ENCODE data around the gene FGD2.
"Not testable (repeated sequence)": the region's sequence is repeated elsewhere in the genome, so short reads cannot be mapped to it uniquely, and the experiment has no call there.

FGD2 gene

GRCh38 chr6:37039958-37040357 is 34.5 kb downstream of the FGD2 start:
- in situ Hi-C loops (cut with MboI; ENCODE audit: low sequenced_read_pairs, unreplicated experiment): no loop called here
- no peak for DNase-seq (ENCODE audit: low spot score)
- TF ChIP-seq, protein P1, sequence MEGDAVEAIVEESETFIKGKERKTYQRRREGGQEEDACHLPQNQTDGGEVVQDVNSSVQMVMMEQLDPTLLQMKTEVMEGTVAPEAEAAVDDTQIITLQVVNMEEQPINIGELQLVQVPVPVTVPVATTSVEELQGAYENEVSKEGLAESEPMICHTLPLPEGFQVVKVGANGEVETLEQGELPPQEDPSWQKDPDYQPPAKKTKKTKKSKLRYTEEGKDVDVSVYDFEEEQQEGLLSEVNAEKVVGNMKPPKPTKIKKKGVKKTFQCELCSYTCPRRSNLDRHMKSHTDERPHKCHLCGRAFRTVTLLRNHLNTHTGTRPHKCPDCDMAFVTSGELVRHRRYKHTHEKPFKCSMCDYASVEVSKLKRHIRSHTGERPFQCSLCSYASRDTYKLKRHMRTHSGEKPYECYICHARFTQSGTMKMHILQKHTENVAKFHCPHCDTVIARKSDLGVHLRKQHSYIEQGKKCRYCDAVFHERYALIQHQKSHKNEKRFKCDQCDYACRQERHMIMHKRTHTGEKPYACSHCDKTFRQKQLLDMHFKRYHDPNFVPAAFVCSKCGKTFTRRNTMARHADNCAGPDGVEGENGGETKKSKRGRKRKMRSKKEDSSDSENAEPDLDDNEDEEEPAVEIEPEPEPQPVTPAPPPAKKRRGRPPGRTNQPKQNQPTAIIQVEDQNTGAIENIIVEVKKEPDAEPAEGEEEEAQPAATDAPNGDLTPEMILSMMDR (IDR thresholded peaks at IDR 0.05; ENCODE audit: borderline replicate concordance, control extremely low read depth, extremely low read depth, insufficient read depth, missing control alignments): no peak

GRCh38 chr6:37041521-37041920 is 36.1 kb downstream of the FGD2 start:
- DNase-seq (ENCODE audit: low spot score): no peak
- TF ChIP-seq, protein P1 (IDR thresholded peaks at IDR 0.05; ENCODE audit: borderline replicate concordance, control extremely low read depth, extremely low read depth, insufficient read depth, missing control alignments): no peak
- in situ Hi-C loops (cut with MboI; ENCODE audit: low sequenced_read_pairs, unreplicated experiment): no loop called here

GRCh38 chr6:37042150-37042549 is 36.7 kb downstream of the FGD2 start:
- DNase-seq (ENCODE audit: low spot score): no peak
- TF ChIP-seq, protein P1 (IDR thresholded peaks at IDR 0.05; ENCODE audit: borderline replicate concordance, control extremely low read depth, extremely low read depth, insufficient read depth, missing control alignments): no peak
- in situ Hi-C loops (cut with MboI; ENCODE audit: low sequenced_read_pairs, unreplicated experiment): no loop called here

- DNase-seq (ENCODE audit: low spot score); in situ Hi-C loops (cut with MboI; ENCODE audit: low sequenced_read_pairs, unreplicated experiment): not testable (repeated sequence)
These were observed 37.6 kb downstream of the FGD2 start for GRCh38 chr6:37043091-37043490.

DNA sequence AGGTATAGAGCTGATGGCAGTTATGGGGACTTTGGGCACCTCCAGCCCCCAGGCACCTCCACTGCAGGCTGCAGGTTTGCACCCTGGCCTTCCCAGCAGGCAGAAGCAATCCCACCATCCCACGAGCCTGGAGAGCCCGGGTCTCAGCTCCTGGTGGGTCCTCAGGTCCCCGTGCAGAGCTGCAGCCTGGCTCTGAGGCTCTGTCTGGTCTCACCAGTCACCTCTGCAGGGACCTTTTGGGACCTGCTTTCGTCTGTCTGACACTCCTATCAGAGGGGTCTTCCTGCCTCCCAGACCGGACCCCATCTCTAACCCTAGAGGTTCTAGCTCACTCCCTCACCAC is 41.9 kb downstream of the FGD2 start:
- TF ChIP-seq, protein P1 (IDR thresholded peaks at IDR 0.05; ENCODE audit: borderline replicate concordance, control extremely low read depth, extremely low read depth, insufficient read depth, missing control alignments): no peak
- DNase-seq (ENCODE audit: low spot score): no peak
- in situ Hi-C loops (cut with MboI; ENCODE audit: low sequenced_read_pairs, unreplicated experiment): no loop called here

- TF ChIP-seq, protein P1 (IDR thresholded peaks at IDR 0.05; ENCODE audit: borderline replicate concordance, control extremely low read depth, extremely low read depth, insufficient read depth, missing control alignments): no peak
- in situ Hi-C loops (cut with MboI; ENCODE audit: low sequenced_read_pairs, unreplicated experiment): no loop called here
- DNase-seq (ENCODE audit: low spot score): no peak
These were observed 42.4 kb downstream of the FGD2 start for GRCh38 chr6:37047689-37048402.

DNA sequence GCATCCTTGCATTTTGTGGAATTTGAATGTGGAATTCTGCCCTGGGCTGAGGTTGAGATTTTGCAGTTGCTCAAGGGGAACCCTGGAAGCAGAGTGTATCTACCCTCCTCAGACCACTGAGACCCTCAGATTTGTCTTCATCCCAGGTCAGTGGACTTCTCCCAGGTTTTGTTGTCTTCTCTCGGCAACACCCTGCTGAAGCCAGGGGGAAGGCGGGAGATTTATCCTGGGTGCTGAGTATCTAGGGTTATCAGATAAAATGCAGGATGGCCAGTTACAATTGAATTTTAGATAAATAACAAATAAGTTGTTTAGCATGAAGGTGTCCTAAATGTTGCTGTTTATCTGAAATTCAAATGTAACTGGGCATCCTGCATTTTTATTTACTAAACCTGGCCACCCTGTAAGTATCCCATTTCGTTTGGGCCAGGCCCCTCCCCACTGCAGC is 43.0 kb downstream of the FGD2 start:
- in situ Hi-C loops (cut with MboI; ENCODE audit: low sequenced_read_pairs, unreplicated experiment): no loop called here
- no peak for DNase-seq (ENCODE audit: low spot score)
- TF ChIP-seq, protein P1 (IDR thresholded peaks at IDR 0.05; ENCODE audit: borderline replicate concordance, control extremely low read depth, extremely low read depth, insufficient read depth, missing control alignments): no peak
